Right lobe of liver (tissue), 6 donors: ENCODE data around the gene ZMYND19. TPM values are rescaled to one million over a fixed set of nuclear protein-coding genes. Genes with fewer than 3 reads are reported as not detected.
"Not testable (repeated sequence)": the region's sequence is repeated elsewhere in the genome, so short reads cannot be mapped to it uniquely, and the experiment has no call there.

ENCODE experiments used
- ATAC-seq, 4 donors: fragments of 200-7000 bp; cut with Tn5 transposase; one replicate each; pipeline ENCODE4 v1.9.1; 2020; ENCODE audit warnings: mild to moderate bottlenecking in 4 of 4, moderate library complexity in 4 of 4
- DNase-seq, 3 donors: peaks; one replicate each; pipeline ENCODE4 v3.0.0-alpha.2; 2020
- H3K27ac ChIP-seq, 3 donors: fragments of 200-600 bp; one replicate each; pipeline ENCODE4 v1.8.0; 2022
- H3K27me3 ChIP-seq, 2 donors: fragments of 200-600 bp; one replicate each; pipeline ENCODE4 v1.8.0; 2022
- H3K36me3 ChIP-seq, 4 donors: fragments of 200-600 bp; sonication (generic) in 1 of 4; one replicate each; pipeline versions ENCODE4 v1.5.1 to v1.8.0; 2017 to 2022; ENCODE audit warnings: control low read depth in 1 of 4
- H3K4me1 ChIP-seq, 4 donors: fragments of 200-600 bp; sonication (generic) in 1 of 4; one replicate each; pipeline versions ENCODE4 v1.5.1 to v1.8.0; 2017 to 2022; ENCODE audit warnings: control low read depth in 1 of 4
- H3K4me3 ChIP-seq, 3 donors: fragments of 200-600 bp; one replicate each; pipeline ENCODE4 v1.8.0; 2022
- H3K9me3 ChIP-seq, 4 donors: fragments of 200-600 bp; sonication (generic) in 1 of 4; one replicate each; pipeline versions ENCODE4 v1.5.1 to v1.8.0; 2017 to 2022; ENCODE audit warnings: control low read depth in 1 of 4
- POLR2A ChIP-seq: fragments of 450-650 bp; IDR thresholded peaks from one replicate; pipeline ENCODE4 v1.6.1; 2017; ENCODE audit warnings: antibody characterized with exemption, mild to moderate bottlenecking
- WGBS: methylation state at CpG from one replicate; pipeline ENCODE4 v1.1.6; 2018; ENCODE audit warnings: low coverage, low lambda C conversion rate; ENCODE audit not compliant: insufficient coverage; ENCODE audit errors: missing lambda C conversion rate; 5-methylcytosine and 5-hydroxymethylcytosine counted together
- intact Hi-C, 2 donors: fragments of 100-400 bp; cut with DNase I; formaldehyde crosslinking; loops; one replicate each; pipeline versions ENCODE4 v1.11.2 to v1.14.1; 2022
- total RNA-seq, 6 experiments: library from RNA; depleted of rRNA in 2 of 6; stranded (reverse); fragments of >200 nt in 2 of 6; fragmentation: NEBNext Ultra II Directional in 3 of 6; extraction: Animal tissue kit (Norgen Biotek cat#: 25700) in 3 of 6; gene quantifications; one replicate each; pipeline versions ENCODE4 v1.1.0 to v1.2.4, GENCODE V29; 2016 to 2023
- TF ChIP-seq, protein P1 (sequence below), 4 donors: fragments of 200-600 bp in 3 of 4; fragments of 450-650 bp in 1 of 4; IDR thresholded peaks; one replicate each; pipeline versions ENCODE4 v1.5.1 to v1.8.0; 2016 to 2022; ENCODE audit warnings: antibody characterized with exemption in 4 of 4, mild to moderate bottlenecking in 2 of 4
- donor health status: DM: no; HTN: yes; CAD: no.
- donor health status: DM: no; HTN: no; CAD: no.
- donor health status: DM: no; HTN: no; CAD: no.
- donor health status: DM: no; HTN: yes; CAD: no.
- donor health status: DM: no; HTN: yes; CAD: no.

The ZMYND19 gene
- total RNA-seq, 6 experiments from 2014 or later: 8.4 to 11.7 (median 9.0) TPM

DNA sequence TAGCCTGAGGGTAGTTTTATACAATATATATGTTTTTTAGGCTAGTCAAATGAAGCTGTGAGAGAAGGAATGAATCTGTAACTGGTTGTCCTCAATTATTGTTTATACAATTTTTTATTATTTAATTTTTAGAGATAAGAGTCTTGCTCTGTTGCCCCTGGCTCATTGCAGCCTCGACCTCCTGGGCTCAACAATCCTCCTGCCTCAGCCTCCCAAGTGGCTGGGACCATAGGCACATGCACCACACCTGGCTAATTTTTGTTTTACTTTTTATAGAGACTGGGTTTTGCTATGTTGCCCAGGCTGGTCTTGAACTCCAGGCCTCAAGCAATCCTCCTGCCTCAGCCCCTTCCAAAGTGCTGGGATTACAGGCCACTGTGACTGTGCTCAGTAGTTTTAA lies 36.0 kb downstream of the ZMYND19 start:
- Histone ChIP-seq H3K27me3 (no peaks in the 10 kb centered on the region), H3K4me3 (no peak overlapping the region), H3K36me3 (peaks cover 0 to 29% (median 7%) of the 10 kb centered on the region in 4 donors), H3K27ac (no peak overlapping the region), H3K9me3 (no peaks in the 10 kb centered on the region), H3K4me1 (peaks cover 0 to 16% (median 7%) of the 10 kb centered on the region in 4 donors)
- ATAC-seq (no peak), DNase-seq (no peak)
- no peak for TF ChIP-seq POLR2A
- TF ChIP-seq, protein P1, sequence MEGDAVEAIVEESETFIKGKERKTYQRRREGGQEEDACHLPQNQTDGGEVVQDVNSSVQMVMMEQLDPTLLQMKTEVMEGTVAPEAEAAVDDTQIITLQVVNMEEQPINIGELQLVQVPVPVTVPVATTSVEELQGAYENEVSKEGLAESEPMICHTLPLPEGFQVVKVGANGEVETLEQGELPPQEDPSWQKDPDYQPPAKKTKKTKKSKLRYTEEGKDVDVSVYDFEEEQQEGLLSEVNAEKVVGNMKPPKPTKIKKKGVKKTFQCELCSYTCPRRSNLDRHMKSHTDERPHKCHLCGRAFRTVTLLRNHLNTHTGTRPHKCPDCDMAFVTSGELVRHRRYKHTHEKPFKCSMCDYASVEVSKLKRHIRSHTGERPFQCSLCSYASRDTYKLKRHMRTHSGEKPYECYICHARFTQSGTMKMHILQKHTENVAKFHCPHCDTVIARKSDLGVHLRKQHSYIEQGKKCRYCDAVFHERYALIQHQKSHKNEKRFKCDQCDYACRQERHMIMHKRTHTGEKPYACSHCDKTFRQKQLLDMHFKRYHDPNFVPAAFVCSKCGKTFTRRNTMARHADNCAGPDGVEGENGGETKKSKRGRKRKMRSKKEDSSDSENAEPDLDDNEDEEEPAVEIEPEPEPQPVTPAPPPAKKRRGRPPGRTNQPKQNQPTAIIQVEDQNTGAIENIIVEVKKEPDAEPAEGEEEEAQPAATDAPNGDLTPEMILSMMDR (IDR thresholded peaks at IDR 0.05): no peak
- intact Hi-C loops: no loop called here
- WGBS: 83% methylated on average over 1 of the region's 1 CpG

DNA sequence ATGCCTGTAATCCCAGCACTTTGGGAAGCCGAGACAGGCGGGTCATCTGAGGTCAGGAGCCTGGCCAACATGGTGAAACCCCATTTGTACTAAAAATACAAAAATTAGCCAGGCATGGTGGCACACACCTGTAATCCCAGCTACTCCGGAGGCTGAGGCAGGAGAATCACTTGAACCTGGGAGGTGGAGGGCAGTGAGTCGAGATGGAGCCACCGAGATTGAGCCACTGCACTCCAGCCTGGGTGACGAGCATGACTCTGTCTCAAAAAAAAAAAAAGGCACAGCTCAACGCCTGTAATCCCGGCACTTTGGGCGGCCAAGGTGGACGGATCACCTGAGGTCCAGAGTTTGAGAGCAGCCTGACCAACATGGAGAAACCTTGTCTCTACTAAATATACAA lies 36.7 kb downstream of the ZMYND19 start:
- WGBS: 85% methylated on average over 9 of the region's 10 CpGs
- H3K27ac ChIP-seq, H3K9me3 ChIP-seq, intact Hi-C loops, H3K27me3 ChIP-seq, H3K4me3 ChIP-seq, DNase-seq, ATAC-seq: not testable (repeated sequence)
- H3K4me1 ChIP-seq: peaks cover 0 to 22% (median 9%) of the 10 kb centered on the region in 4 donors
- peaks cover 0 to 29% (median 7%) of the 10 kb centered on the region in 4 donors for H3K36me3 ChIP-seq

DNA sequence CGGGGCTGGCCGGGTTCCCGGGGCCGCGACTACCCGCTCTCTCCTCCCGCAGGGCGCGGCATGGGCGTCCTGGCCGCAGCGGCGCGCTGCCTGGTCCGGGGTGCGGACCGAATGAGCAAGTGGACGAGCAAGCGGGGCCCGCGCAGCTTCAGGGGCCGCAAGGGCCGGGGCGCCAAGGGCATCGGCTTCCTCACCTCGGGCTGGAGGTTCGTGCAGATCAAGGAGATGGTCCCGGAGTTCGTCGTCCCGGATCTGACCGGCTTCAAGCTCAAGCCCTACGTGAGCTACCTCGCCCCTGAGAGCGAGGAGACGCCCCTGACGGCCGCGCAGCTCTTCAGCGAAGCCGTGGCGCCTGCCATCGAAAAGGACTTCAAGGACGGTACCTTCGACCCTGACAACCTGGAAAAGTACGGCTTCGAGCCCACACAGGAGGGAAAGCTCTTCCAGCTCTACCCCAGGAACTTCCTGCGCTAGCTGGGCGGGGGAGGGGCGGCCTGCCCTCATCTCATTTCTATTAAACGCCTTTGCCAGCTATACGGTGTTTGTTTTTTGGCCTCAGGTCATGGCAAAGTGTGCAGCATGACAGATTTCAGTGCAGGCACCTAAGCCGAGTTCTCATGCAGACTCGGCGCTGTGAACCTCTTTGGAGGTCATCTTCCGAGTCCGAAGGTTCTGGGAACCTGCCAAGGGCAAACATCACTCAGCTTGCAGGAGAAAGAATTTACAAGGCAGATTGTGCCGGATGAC lies 38.1 kb downstream of the ZMYND19 start:
- H3K27ac ChIP-seq: peak overlapping the region; percentile 49 to 78 (median 54)
- TF ChIP-seq, protein P1 (IDR thresholded peaks at IDR 0.05): no peak
- TF ChIP-seq POLR2A: no peak
- DNase-seq (peak in 2 of 3 donors; percentile 50 to 74), ATAC-seq (peak in 3 of 4 donors; percentile 1 to 13 (median 7))
- WGBS: 7% methylated on average over 9 of the region's 58 CpGs
- H3K36me3 ChIP-seq: peaks cover 0 to 18% (median 3%) of the 10 kb centered on the region in 4 donors
- H3K4me3 ChIP-seq: peak overlapping the region; percentile 80 to 89 (median 82)
- no peaks in the 10 kb centered on the region for H3K9me3 ChIP-seq
- no peaks in the 10 kb centered on the region for H3K27me3 ChIP-seq
- intact Hi-C loops: no loop called here
- H3K4me1 ChIP-seq: peaks cover 0 to 22% (median 9%) of the 10 kb centered on the region in 4 donors

DNA sequence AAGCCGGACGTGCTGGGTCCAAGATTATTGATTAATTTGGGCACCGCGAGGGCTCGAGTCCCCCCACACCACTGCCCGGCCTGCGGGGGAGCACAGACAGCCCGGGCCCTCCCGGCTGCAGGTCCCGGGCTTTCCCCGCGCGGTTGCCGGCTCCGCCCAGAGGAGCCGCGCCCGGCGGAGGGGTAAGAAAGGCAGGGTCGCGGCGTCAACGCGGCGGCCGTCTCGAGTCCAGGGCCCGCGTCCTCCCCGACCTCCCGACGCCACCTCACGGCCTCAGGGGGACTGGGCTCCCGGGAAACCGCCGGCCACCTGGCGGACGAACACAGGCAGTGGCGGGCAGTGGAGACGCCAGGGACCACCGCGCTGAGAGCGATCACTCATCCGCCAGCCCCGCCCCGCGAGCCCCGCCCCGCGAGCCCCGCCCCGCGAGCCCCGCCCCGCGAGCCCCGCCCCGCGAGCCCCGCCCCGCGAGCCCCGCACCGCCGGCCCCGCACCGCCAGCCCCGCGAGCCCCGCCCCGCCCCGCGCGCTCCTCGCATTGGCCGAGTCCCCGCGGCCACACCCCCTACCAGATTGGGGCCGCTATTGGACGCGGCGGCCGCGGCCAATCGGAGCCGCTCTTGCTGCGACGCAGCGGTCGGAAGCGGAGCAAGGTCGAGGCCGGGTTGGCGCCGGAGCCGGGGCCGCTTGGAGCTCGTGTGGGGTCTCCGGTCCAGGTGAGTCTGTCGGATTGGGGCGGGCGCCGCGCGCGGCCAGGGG lies 38.9 kb downstream of the ZMYND19 start, which contains the start of gene MRPL41:
Gene MRPL41, plus strand, starts transcription at position 616 of the 758 bp plus-strand sequence. CDS start 203 bp downstream, outside the sequence.
- Histone ChIP-seq H3K36me3 (peaks cover 0 to 18% (median 3%) of the 10 kb centered on the region in 4 donors), H3K4me3 (peak within 1 kb of the TSS; percentile 80 to 89 (median 82)), H3K27me3 (no peaks in the 10 kb centered on the region), H3K9me3 (no peaks in the 10 kb centered on the region), H3K27ac (peak within 1 kb of the TSS; percentile 49 to 78 (median 54)), H3K4me1 (peaks cover 0 to 22% (median 9%) of the 10 kb centered on the region in 4 donors)
- ATAC-seq (peak; percentile 77 to 87 (median 78)), DNase-seq (peak; percentile 93 to 96 (median 94))
- WGBS: no CpG with 5 or more reads among the region's 106 CpGs
- peak; percentile 79 for TF ChIP-seq POLR2A
- TF ChIP-seq, protein P1 (IDR thresholded peaks at IDR 0.05): peak in 3 of 4 donors; percentile 23 to 41 (median 29)
- intact Hi-C loops: no loop called here

DNA sequence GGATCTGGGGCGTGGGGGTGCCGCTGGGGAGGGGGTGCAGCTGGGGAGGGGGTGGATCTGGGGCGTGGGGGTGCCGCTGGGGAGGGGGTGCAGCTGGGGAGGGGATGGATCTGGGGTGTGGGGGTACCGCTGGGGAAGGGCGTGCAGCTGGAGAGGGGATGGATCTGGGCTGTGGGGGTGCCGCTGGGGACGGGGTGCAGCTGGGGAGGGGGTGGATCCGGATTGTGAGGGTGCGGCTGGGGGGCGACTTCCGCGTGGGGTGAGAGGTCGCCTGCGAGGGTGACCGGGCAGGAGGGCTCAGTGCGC lies 39.4 kb downstream of the ZMYND19 start:
- ATAC-seq, intact Hi-C loops, DNase-seq, H3K9me3 ChIP-seq, H3K27me3 ChIP-seq: not testable (repeated sequence)
- peak overlapping the region in 1 of 3 donors; percentile 77 for H3K27ac ChIP-seq
- H3K4me1 ChIP-seq: peaks cover 0 to 22% (median 9%) of the 10 kb centered on the region in 4 donors
- peaks cover 0 to 18% (median under 1%) of the 10 kb centered on the region in 4 donors for H3K36me3 ChIP-seq
- 2% methylated on average over 10 of the region's 17 CpGs for WGBS
- H3K4me3 ChIP-seq: peak overlapping the region; percentile 59 to 89 (median 70)
